ENCODE measurements around the gene MAN1C1. TPM values are rescaled to one million over a fixed set of nuclear protein-coding genes. Genes with fewer than 3 reads are reported as not detected.

The MAN1C1 gene
- total and polyA plus RNA-seq, 2 donors (not counting 1 experiment from before 2014, with no cell fraction given), result 0.31 to 0.89 TPM

- peaks cover 0 to 3% of the 10 kb centered on the region in 2 experiments for H3K36me3 ChIP-seq (replicated peaks in 1 of 2; ENCODE audit: control extremely low read depth in 1 of 2, control insufficient read depth in 1 of 2, extremely low read depth in 1 of 2, insufficient read depth in 2 of 2, low read length in 1 of 2)
- peaks cover 4% of the 10 kb centered on the region for H3K79me2 ChIP-seq (ENCODE audit: control insufficient read depth, insufficient read depth, low read length)
- no peak for ATAC-seq (ENCODE audit: low read depth)
- ChIA-PET POLR2A (interaction anchor here (0.6 kb wide), 1 partner anchor 34 kb away, joined by 5 read pairs; no protein-coding TSS in a partner anchor), CTCF (interaction anchor here (1.1 kb wide), 1 partner anchor 300 kb away, joined by 3 read pairs; no protein-coding TSS in a partner anchor)
- no peak overlapping the region for H3K4me2 ChIP-seq (replicated peaks; ENCODE audit: low read depth, low read length, poor library complexity, severe bottlenecking)
- H3K4me1 ChIP-seq (ENCODE audit: control insufficient read depth in 2 of 2, insufficient read depth in 2 of 2, low read length in 2 of 2), result peaks cover 20 to 21% of the 10 kb centered on the region in 2 donors
- Mint-ChIP-seq H3K4me3 (no peak overlapping the region), H3K27me3 (no peaks in the 10 kb centered on the region), H3K27ac (no peak overlapping the region), H3K9me3 (ENCODE audit: insufficient read depth) (no peaks in the 10 kb centered on the region), H3K4me1 (peaks cover 26% of the 10 kb centered on the region)
- intact Hi-C loops (cut with micrococcal nuclease), result no loop called here
- WGBS (ENCODE audit: insufficient coverage), result 100% methylated on average over 5 of the region's 15 CpGs
- H3K27me3 ChIP-seq (replicated peaks in 1 of 4; ENCODE audit: control extremely low read depth in 1 of 4, control insufficient read depth in 3 of 4, insufficient read depth in 4 of 4, low read length in 3 of 4), result peaks cover 0 to 4% (median 0%) of the 10 kb centered on the region in 4 experiments
- no peak for DNase-seq
- no peak overlapping the region for H2AFZ ChIP-seq (ENCODE audit: insufficient read depth, low read depth, low read length, poor library complexity, severe bottlenecking)
- H3K9me3 ChIP-seq (ENCODE audit: control extremely low read depth in 1 of 3, control insufficient read depth in 2 of 3, insufficient read depth in 1 of 3, low read length in 2 of 3), result no peaks in the 10 kb centered on the region
- no peak overlapping the region for H3K9ac ChIP-seq (ENCODE audit: low read length)
- TF ChIP-seq CTCF (IDR thresholded peaks at IDR 0.05) (no peak), EZH2 (IDR thresholded peaks at IDR 0.05; ENCODE audit: borderline replicate concordance, insufficient read depth, low read depth, low read length, poor library complexity, severe bottlenecking) (no peak)
- no peak overlapping the region for H3K27ac ChIP-seq (ENCODE audit: low read length in 2 of 2)
- no peak overlapping the region for H3K4me3 ChIP-seq (ENCODE audit: control extremely low read depth in 1 of 5, extremely low read depth in 1 of 5, insufficient read depth in 1 of 5, low read depth in 2 of 5, low read length in 4 of 5)
- no peaks in the 10 kb centered on the region for H4K20me1 ChIP-seq (ENCODE audit: control insufficient read depth, insufficient read depth, low read length, poor library complexity, severe bottlenecking)
Observed at GRCh38 chr1:25804964-25805862, 188.6 kb downstream of the MAN1C1 start.

- DNase-seq (no peak), ATAC-seq (ENCODE audit: low read depth) (no peak)
- intact Hi-C loops (cut with micrococcal nuclease), result no loop called here
- Histone ChIP-seq H3K4me1 (ENCODE audit: control insufficient read depth in 2 of 2, insufficient read depth in 2 of 2, low read length in 2 of 2) (peaks cover 16 to 23% of the 10 kb centered on the region in 2 donors), H3K79me2 (ENCODE audit: control insufficient read depth, insufficient read depth, low read length) (peaks cover under 1% of the 10 kb centered on the region), H3K36me3 (replicated peaks in 1 of 2; ENCODE audit: control extremely low read depth in 1 of 2, control insufficient read depth in 1 of 2, extremely low read depth in 1 of 2, insufficient read depth in 2 of 2, low read length in 1 of 2) (peaks cover 0 to 3% of the 10 kb centered on the region in 2 experiments), H2AFZ (ENCODE audit: insufficient read depth, low read depth, low read length, poor library complexity, severe bottlenecking) (no peak overlapping the region), H3K27ac (ENCODE audit: low read length in 2 of 2) (no peak overlapping the region), H3K9ac (ENCODE audit: low read length) (no peak overlapping the region), H3K27me3 (replicated peaks in 1 of 4; ENCODE audit: control extremely low read depth in 1 of 4, control insufficient read depth in 3 of 4, insufficient read depth in 4 of 4, low read length in 3 of 4) (peaks cover 0 to 4% (median 0%) of the 10 kb centered on the region in 4 experiments), H4K20me1 (ENCODE audit: control insufficient read depth, insufficient read depth, low read length, poor library complexity, severe bottlenecking) (no peaks in the 10 kb centered on the region), H3K4me2 (replicated peaks; ENCODE audit: low read depth, low read length, poor library complexity, severe bottlenecking) (no peak overlapping the region), H3K9me3 (ENCODE audit: control extremely low read depth in 1 of 3, control insufficient read depth in 2 of 3, insufficient read depth in 1 of 3, low read length in 2 of 3) (no peaks in the 10 kb centered on the region), H3K4me3 (ENCODE audit: control extremely low read depth in 1 of 5, extremely low read depth in 1 of 5, insufficient read depth in 1 of 5, low read depth in 2 of 5, low read length in 4 of 5) (no peak overlapping the region)
- ChIA-PET CTCF (no interaction called here), POLR2A (no interaction called here)
- Mint-ChIP-seq H3K4me1 (peaks cover 26% of the 10 kb centered on the region), H3K9me3 (ENCODE audit: insufficient read depth) (no peaks in the 10 kb centered on the region), H3K27me3 (no peaks in the 10 kb centered on the region), H3K4me3 (no peak overlapping the region), H3K27ac (no peak overlapping the region)
- 80% methylated on average over 3 of the region's 3 CpGs for WGBS (ENCODE audit: insufficient coverage)
- TF ChIP-seq EZH2 (IDR thresholded peaks at IDR 0.05; ENCODE audit: borderline replicate concordance, insufficient read depth, low read depth, low read length, poor library complexity, severe bottlenecking) (no peak), CTCF (IDR thresholded peaks at IDR 0.05) (no peak)
Observed at GRCh38 chr1:25805863-25806225, 189.3 kb downstream of the MAN1C1 start.
